ENCODE data around the gene PKD2L1. TPM values are rescaled to one million over a fixed set of nuclear protein-coding genes. Genes with fewer than 3 reads are reported as not detected.

The PKD2L1 gene
- total RNA-seq, result not detected in 2 replicates

DNA sequence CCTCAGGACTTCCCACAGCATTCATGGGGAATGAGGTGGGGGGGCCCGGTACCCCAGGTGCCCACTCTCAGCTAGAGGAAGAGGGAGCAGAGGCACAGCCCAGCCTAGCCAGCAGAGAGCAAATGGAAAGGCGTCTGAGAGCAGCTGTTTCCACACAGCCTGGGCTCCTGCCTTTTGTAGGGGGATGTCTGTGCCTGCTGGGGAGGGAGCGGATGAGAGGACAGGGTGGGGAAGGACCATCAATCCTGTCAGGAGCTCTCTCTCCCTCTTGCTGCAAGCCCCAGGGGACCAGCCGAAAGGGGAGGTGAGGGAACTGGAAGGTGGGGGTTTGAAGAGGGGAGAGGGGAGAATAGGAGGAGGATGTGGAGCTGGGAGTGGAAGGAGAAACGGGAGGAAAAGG is at the start of gene PKD2L1:
Gene PKD2L1 (minus strand): TSS at position 150 of the 400 bp plus-strand sequence. CDS start 125 bp downstream, at position 25.

DNA sequence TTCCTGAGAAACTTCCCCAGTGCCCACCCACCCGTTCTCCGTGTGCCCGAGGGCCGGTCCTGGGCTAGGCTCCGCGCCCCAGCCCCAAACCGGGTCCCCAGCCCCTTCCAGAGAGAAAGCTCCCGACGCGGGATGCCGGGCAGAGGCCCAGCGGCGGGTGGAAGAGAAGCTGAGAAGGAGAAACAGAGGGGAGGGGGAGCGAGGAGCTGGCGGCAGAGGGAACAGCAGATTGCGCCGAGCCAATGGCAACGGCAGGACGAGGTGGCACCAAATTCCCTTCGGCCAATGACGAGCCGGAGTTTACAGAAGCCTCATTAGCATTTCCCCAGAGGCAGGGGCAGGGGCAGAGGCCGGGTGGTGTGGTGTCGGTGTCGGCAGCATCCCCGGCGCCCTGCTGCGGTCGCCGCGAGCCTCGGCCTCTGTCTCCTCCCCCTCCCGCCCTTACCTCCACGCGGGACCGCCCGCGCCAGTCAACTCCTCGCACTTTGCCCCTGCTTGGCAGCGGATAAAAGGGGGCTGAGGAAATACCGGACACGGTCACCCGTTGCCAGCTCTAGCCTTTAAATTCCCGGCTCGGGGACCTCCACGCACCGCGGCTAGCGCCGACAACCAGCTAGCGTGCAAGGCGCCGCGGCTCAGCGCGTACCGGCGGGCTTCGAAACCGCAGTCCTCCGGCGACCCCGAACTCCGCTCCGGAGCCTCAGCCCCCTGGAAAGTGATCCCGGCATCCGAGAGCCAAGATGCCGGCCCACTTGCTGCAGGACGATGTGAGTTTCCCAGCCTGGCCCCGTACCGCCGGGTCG is 16.9 kb upstream of the PKD2L1 start, which contains the start of gene SCD:
Gene SCD (plus strand): TSS at position 469 of the 803 bp plus-strand sequence. CDS start 272 bp downstream, at position 741.

DNA sequence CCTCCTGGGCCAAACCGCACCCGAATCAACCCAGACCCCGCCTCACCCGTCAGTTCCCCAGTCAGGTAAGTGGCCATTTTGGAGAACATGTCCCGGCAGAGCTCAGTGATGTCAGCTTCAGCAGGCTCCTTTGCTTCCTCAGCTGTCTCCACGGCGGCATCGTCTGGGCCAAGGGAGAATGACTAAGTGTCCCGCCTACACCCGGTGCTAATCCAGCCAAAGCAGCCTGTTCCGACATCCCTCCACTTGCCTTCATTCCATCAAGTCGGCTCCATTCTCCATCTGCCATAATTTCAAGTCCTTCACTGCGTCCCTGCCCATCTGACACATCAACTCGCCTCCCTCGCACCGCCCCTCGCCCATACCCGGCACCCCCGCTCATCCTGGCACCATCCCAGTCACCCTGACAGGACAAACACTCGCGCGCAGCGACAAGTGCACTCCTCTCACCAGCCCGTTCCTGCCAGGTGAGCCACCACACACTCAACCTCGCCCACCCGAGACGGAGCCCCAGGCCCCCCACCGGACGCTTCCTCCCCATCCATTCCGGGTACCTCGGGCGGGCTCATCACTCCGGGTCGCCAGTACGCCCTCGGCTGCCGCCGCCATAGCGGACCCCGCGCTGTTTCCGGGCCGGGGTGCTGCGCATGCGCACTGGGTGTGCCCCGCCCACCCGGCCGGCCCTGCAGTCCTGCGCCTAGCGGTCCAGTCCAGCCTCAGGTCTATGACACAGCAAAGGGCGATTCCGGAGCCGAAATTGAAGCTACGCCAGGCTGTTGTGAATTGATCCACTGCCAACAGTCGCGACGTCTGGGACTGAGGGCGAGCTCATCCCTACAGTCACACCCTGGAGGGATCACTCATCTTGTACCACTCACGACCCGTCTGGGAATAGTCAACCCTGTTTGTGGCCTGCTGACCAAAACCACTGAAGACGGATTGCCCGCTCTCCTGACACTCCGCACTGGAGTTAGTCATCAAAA is 43.7 kb downstream of the PKD2L1 start, which contains the start of gene BLOC1S2:
Gene BLOC1S2 (minus strand): TSS at position 630 of the 983 bp plus-strand sequence. CDS start 21 bp downstream, at position 609.

DNA sequence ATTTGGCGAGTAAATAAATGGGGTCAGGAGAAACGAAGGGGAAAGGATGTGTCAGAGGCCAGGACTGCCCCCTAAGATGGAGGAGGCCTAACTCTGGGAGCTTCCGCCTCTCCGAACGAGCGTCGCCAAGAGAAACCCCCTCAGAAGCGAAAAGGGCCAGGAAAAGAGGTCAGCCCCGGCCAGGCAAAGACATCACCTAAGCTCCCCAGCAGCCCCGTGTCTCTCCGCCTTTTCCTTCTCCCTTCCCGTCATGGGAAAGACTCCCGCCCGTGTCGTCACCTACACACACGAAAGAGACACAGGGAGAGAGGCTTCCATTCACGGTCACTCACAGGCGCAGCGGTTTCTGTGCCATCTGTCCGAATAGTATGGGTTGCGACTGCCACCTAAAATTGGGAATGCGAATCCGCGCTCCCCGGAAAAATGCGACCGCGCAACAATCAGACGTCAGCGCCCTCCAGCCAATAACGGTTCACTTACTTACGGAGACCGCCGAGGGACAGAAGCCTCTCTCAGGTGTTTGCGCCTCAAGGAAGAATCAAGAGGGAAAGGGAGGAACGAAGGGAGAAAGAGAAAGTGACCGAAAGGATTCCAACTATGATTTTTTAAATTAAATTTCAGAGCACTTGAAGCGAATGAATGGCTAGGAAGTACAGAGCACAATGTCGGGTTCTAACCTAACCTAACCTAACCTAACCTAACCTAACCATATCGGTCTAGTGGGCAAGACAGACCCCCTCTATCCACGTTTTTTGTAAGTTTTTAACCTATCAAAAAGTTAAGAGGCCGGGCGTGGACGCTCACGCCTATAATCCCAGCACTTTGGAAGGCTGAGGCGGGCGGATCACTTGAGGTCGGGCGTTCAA is 62.6 kb downstream of the PKD2L1 start, which contains the start of gene CWF19L1:
Gene CWF19L1 (minus strand): TSS at position 400 of the 866 bp plus-strand sequence. CDS start 45 bp downstream, at position 355.

Other genes with a start within 250 kb of the PKD2L1 start
- not detected in 2 replicates for gene CPN1, start 248.4 kb downstream of the PKD2L1 start, total RNA-seq
- gene ERLIN1, start 144.2 kb downstream of the PKD2L1 start, total RNA-seq, result 58.5 and 62.3 TPM in 2 replicates
- gene CHUK, start 100.6 kb downstream of the PKD2L1 start, total RNA-seq, result 22.4 and 25.3 TPM in 2 replicates
- gene CWF19L1, start 62.6 kb downstream of the PKD2L1 start, total RNA-seq, result 16.9 and 20.0 TPM in 2 replicates
- 40.3 and 48.0 TPM in 2 replicates for gene BLOC1S2, start 43.5 kb downstream of the PKD2L1 start, total RNA-seq
- gene SCD, start 17.0 kb upstream of the PKD2L1 start, total RNA-seq, result 181 and 458 TPM in 2 replicates
- not detected in 2 replicates for gene WNT8B, start 132.8 kb upstream of the PKD2L1 start, total RNA-seq
- gene SEC31B, start 189.6 kb upstream of the PKD2L1 start, total RNA-seq, result 2.7 and 4.8 TPM in 2 replicates
- 136 and 148 TPM in 2 replicates for gene NDUFB8, start 199.6 kb upstream of the PKD2L1 start, total RNA-seq
- 16.9 and 18.5 TPM in 2 replicates for gene HIF1AN, start 205.7 kb upstream of the PKD2L1 start, total RNA-seq